ENCODE results near the gene PLXNA2.

Gene PLXNA2

GRCh38 chr1:208084764-208085163 lies 159.4 kb downstream of the PLXNA2 start:
- no peak for DNase-seq

GRCh38 chr1:208084220-208084619 lies 160.0 kb downstream of the PLXNA2 start:
- no peak for DNase-seq

- no peak for DNase-seq
These were observed 160.5 kb downstream of the PLXNA2 start for GRCh38 chr1:208083715-208084085.

GRCh38 chr1:208083016-208083714 lies 161.0 kb downstream of the PLXNA2 start:
- no peak for DNase-seq

GRCh38 chr1:208081972-208082371 lies 162.2 kb downstream of the PLXNA2 start:
- DNase-seq: no peak

- no peak for DNase-seq
These were observed 163.5 kb downstream of the PLXNA2 start for GRCh38 chr1:208080396-208081286.

- no peak for DNase-seq
These were observed 165.0 kb downstream of the PLXNA2 start for GRCh38 chr1:208079161-208079560.

GRCh38 chr1:208078752-208079151 lies 165.4 kb downstream of the PLXNA2 start:
- no peak for DNase-seq

- no peak for DNase-seq
These were observed 166.7 kb downstream of the PLXNA2 start for GRCh38 chr1:208077232-208078075.

- peak; percentile 89 for DNase-seq
These were observed 169.8 kb downstream of the PLXNA2 start for GRCh38 chr1:208074353-208074752.

- no peak for DNase-seq
These were observed 172.7 kb downstream of the PLXNA2 start for GRCh38 chr1:208071435-208072031.

GRCh38 chr1:208069908-208070307 lies 174.3 kb downstream of the PLXNA2 start:
- no peak for DNase-seq

- peak; percentile 80 for DNase-seq
These were observed 174.9 kb downstream of the PLXNA2 start for GRCh38 chr1:208069317-208069716.

- DNase-seq: no peak
These were observed 175.3 kb downstream of the PLXNA2 start for GRCh38 chr1:208068908-208069307.

- DNase-seq: no peak
These were observed 175.8 kb downstream of the PLXNA2 start for GRCh38 chr1:208068407-208068806.

GRCh38 chr1:208066583-208066982 lies 177.6 kb downstream of the PLXNA2 start:
- DNase-seq: no peak

GRCh38 chr1:208065862-208066261 lies 178.3 kb downstream of the PLXNA2 start:
- DNase-seq: no peak

- DNase-seq: no peak
These were observed 182.6 kb downstream of the PLXNA2 start for GRCh38 chr1:208061632-208062031.

GRCh38 chr1:208061118-208061517 lies 183.1 kb downstream of the PLXNA2 start:
- no peak for DNase-seq

- no peak for DNase-seq
These were observed 183.8 kb downstream of the PLXNA2 start for GRCh38 chr1:208060215-208060869.

- no peak for DNase-seq
These were observed 184.7 kb downstream of the PLXNA2 start for GRCh38 chr1:208059409-208060001.

GRCh38 chr1:208058756-208059155 lies 185.4 kb downstream of the PLXNA2 start:
- DNase-seq: no peak

All from NCI-H2171 (cell line).